ENCODE measurements around the gene SIPA1L3.

The SIPA1L3 gene

GRCh38 chr19:37987356-37988332 is 80.6 kb downstream of the SIPA1L3 start:
- no peak overlapping the region for H3K9ac ChIP-seq (ENCODE audit: insufficient read length, low read depth)
- no peaks in the 10 kb centered on the region for H3K36me3 ChIP-seq (ENCODE audit: insufficient read depth, insufficient read length, low read length)
- H3K9me3 ChIP-seq (ENCODE audit: insufficient read depth, low read length): no peaks in the 10 kb centered on the region
- no peak for DNase-seq (ENCODE audit: low read depth, low spot score)
- peaks cover 12% of the 10 kb centered on the region for H3K4me1 ChIP-seq (ENCODE audit: insufficient read depth, insufficient read length)
- H3K4me3 ChIP-seq (ENCODE audit: insufficient read length, low read depth): no peak overlapping the region
- TF ChIP-seq ZNF274 (IDR thresholded peaks at IDR 0.05; ENCODE audit: low read depth, low read length) (no peak), SUZ12 (IDR thresholded peaks at IDR 0.05; ENCODE audit: extremely low read depth, insufficient read depth, insufficient read length) (no peak), YY1 (IDR thresholded peaks at IDR 0.05; ENCODE audit: insufficient read depth, insufficient read length) (no peak)
- H3K27me3 ChIP-seq (ENCODE audit: insufficient read depth, insufficient read length): no peaks in the 10 kb centered on the region

DNA sequence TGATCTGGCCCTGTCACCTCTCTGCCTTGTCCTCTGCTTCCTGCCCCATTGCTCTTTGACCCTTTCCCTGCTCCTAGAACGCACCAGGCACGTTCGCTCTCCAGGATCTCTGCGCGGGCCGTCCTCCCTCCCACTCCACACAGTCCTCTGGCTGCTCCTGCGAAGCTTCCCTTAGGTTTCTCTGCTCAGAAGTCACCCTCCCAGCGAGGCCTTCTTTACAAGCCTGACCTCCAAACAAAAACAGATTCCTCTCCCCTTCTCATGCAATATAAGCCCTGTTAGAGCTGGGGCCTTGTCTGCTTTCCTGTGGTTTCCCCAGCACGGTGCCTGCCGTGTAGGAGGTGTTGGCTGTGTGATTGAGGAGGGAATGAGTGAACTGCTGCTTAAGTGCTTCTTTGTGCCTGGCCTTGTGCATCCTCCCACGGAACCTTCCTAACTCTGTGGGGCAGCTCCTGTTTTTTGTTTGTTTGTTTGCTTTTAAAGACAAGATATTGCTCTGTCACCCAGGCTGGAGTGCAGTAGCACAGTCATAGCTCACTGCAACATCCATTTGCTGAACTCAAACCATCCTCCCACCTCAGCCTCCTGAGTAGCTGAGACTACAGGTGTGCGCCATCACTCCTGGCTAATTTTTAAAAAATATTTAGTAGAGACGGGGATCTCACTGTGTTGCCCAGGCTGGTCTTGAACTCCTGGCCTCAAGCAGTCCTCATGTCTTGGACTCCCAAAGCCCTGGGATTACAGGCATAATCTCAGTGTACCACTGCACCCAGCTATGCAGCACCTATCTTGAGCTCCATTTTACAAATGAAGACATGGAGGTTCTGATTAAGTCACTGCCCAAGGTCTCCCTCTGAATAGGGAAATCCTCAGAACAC is 82.0 kb downstream of the SIPA1L3 start:
- Histone ChIP-seq H3K9me3 (ENCODE audit: insufficient read depth, low read length) (no peaks in the 10 kb centered on the region), H3K4me1 (ENCODE audit: insufficient read depth, insufficient read length) (peaks cover 12% of the 10 kb centered on the region), H3K36me3 (ENCODE audit: insufficient read depth, insufficient read length, low read length) (no peaks in the 10 kb centered on the region), H3K4me3 (ENCODE audit: insufficient read length, low read depth) (no peak overlapping the region), H3K9ac (ENCODE audit: insufficient read length, low read depth) (peak overlapping the region; percentile 42), H3K27me3 (ENCODE audit: insufficient read depth, insufficient read length) (no peaks in the 10 kb centered on the region)
- no peak for TF ChIP-seq SUZ12 (IDR thresholded peaks at IDR 0.05; ENCODE audit: extremely low read depth, insufficient read depth, insufficient read length)
- TF ChIP-seq YY1 (IDR thresholded peaks at IDR 0.05; ENCODE audit: insufficient read depth, insufficient read length): no peak
- no peak for TF ChIP-seq ZNF274 (IDR thresholded peaks at IDR 0.05; ENCODE audit: low read depth, low read length)
- DNase-seq (ENCODE audit: low read depth, low spot score): peak; percentile 65

DNA sequence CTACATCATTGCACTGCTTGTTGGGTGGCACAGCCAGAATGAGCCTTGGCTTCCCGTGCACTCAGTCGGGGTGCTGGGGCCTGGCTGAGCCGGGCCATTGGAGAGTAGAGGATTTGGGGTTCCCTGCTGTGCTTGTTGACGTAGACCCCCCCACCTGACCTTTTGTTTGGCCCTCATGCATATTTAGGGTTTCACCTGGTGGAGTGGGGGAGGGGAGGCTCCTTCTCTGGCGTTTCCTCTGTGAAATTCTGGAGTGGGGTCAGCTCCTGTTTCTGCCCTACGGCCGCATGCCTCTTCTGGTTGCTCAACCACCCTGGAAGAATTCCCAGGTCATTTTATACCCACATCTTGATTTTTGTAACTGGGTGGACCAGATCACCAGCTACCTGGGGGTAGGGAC is 82.8 kb downstream of the SIPA1L3 start:
- TF ChIP-seq YY1 (IDR thresholded peaks at IDR 0.05; ENCODE audit: insufficient read depth, insufficient read length) (no peak), SUZ12 (IDR thresholded peaks at IDR 0.05; ENCODE audit: extremely low read depth, insufficient read depth, insufficient read length) (no peak), ZNF274 (IDR thresholded peaks at IDR 0.05; ENCODE audit: low read depth, low read length) (no peak)
- H3K9ac ChIP-seq (ENCODE audit: insufficient read length, low read depth): no peak overlapping the region
- H3K4me1 ChIP-seq (ENCODE audit: insufficient read depth, insufficient read length): peaks cover 12% of the 10 kb centered on the region
- DNase-seq (ENCODE audit: low read depth, low spot score): no peak
- H3K36me3 ChIP-seq (ENCODE audit: insufficient read depth, insufficient read length, low read length): no peaks in the 10 kb centered on the region
- H3K27me3 ChIP-seq (ENCODE audit: insufficient read depth, insufficient read length): no peaks in the 10 kb centered on the region
- H3K4me3 ChIP-seq (ENCODE audit: insufficient read length, low read depth): no peak overlapping the region
- peaks cover 4% of the 10 kb centered on the region; the same call in 1 of the 2 replicates for H3K9me3 ChIP-seq (ENCODE audit: insufficient read depth, low read length)

GRCh38 chr19:37990362-37990761 is 83.4 kb downstream of the SIPA1L3 start:
- DNase-seq (ENCODE audit: low read depth, low spot score): no peak
- Histone ChIP-seq H3K36me3 (ENCODE audit: insufficient read depth, insufficient read length, low read length) (no peaks in the 10 kb centered on the region), H3K9ac (ENCODE audit: insufficient read length, low read depth) (peak overlapping the region; percentile 2), H3K9me3 (ENCODE audit: insufficient read depth, low read length) (peaks cover 8% of the 10 kb centered on the region; the same call in 1 of the 2 replicates), H3K4me1 (ENCODE audit: insufficient read depth, insufficient read length) (peaks cover 12% of the 10 kb centered on the region), H3K4me3 (ENCODE audit: insufficient read length, low read depth) (no peak overlapping the region), H3K27me3 (ENCODE audit: insufficient read depth, insufficient read length) (no peaks in the 10 kb centered on the region)
- no peak for TF ChIP-seq YY1 (IDR thresholded peaks at IDR 0.05; ENCODE audit: insufficient read depth, insufficient read length)
- no peak for TF ChIP-seq SUZ12 (IDR thresholded peaks at IDR 0.05; ENCODE audit: extremely low read depth, insufficient read depth, insufficient read length)
- no peak for TF ChIP-seq ZNF274 (IDR thresholded peaks at IDR 0.05; ENCODE audit: low read depth, low read length)

- Histone ChIP-seq H3K36me3 (ENCODE audit: insufficient read depth, insufficient read length, low read length) (no peaks in the 10 kb centered on the region), H3K9ac (ENCODE audit: insufficient read length, low read depth) (peak overlapping the region; percentile 21), H3K27me3 (ENCODE audit: insufficient read depth, insufficient read length) (no peaks in the 10 kb centered on the region), H3K9me3 (ENCODE audit: insufficient read depth, low read length) (peaks cover 8% of the 10 kb centered on the region; the same call in 1 of the 2 replicates), H3K4me3 (ENCODE audit: insufficient read length, low read depth) (no peak overlapping the region), H3K4me1 (ENCODE audit: insufficient read depth, insufficient read length) (peaks cover 12% of the 10 kb centered on the region)
- TF ChIP-seq YY1 (IDR thresholded peaks at IDR 0.05; ENCODE audit: insufficient read depth, insufficient read length) (no peak), SUZ12 (IDR thresholded peaks at IDR 0.05; ENCODE audit: extremely low read depth, insufficient read depth, insufficient read length) (no peak), ZNF274 (IDR thresholded peaks at IDR 0.05; ENCODE audit: low read depth, low read length) (no peak)
- DNase-seq (ENCODE audit: low read depth, low spot score): no peak
Observed at GRCh38 chr19:37991176-37991835, 84.3 kb downstream of the SIPA1L3 start.

- no peak for DNase-seq (ENCODE audit: low read depth, low spot score)
- Histone ChIP-seq H3K9me3 (ENCODE audit: insufficient read depth, low read length) (peaks cover 8% of the 10 kb centered on the region; the same call in 1 of the 2 replicates), H3K9ac (ENCODE audit: insufficient read length, low read depth) (no peak overlapping the region), H3K27me3 (ENCODE audit: insufficient read depth, insufficient read length) (no peaks in the 10 kb centered on the region), H3K4me3 (ENCODE audit: insufficient read length, low read depth) (no peak overlapping the region), H3K4me1 (ENCODE audit: insufficient read depth, insufficient read length) (peaks cover 12% of the 10 kb centered on the region), H3K36me3 (ENCODE audit: insufficient read depth, insufficient read length, low read length) (no peaks in the 10 kb centered on the region)
- TF ChIP-seq SUZ12 (IDR thresholded peaks at IDR 0.05; ENCODE audit: extremely low read depth, insufficient read depth, insufficient read length) (no peak), ZNF274 (IDR thresholded peaks at IDR 0.05; ENCODE audit: low read depth, low read length) (no peak), YY1 (IDR thresholded peaks at IDR 0.05; ENCODE audit: insufficient read depth, insufficient read length) (no peak)
Observed at GRCh38 chr19:37991841-37992248, 84.8 kb downstream of the SIPA1L3 start.
